H4 (cell line): ENCODE results near the gene UBE2H. TPM values are rescaled to one million over a fixed set of nuclear protein-coding genes. Genes with fewer than 3 reads are reported as not detected.
A peak's percentile ranks its signal among the peaks of the same experiment; 100 is the strongest.

Source experiments
- DNase-seq: peaks from one replicate; pipeline ENCODE4 v3.0.0-alpha.2; 2015; ENCODE audit warnings: low spot score
- total RNA-seq: library from RNA; depleted of rRNA; stranded (reverse); fragments of >200 nt; shearing (Covaris generic); gene quantifications from 2 replicates; pipeline ENCODE4 v1.2.3, GENCODE V29; 2014

Gene UBE2H
- total RNA-seq, 1 experiment from 2014 or later: 32.5 TPM

DNA sequence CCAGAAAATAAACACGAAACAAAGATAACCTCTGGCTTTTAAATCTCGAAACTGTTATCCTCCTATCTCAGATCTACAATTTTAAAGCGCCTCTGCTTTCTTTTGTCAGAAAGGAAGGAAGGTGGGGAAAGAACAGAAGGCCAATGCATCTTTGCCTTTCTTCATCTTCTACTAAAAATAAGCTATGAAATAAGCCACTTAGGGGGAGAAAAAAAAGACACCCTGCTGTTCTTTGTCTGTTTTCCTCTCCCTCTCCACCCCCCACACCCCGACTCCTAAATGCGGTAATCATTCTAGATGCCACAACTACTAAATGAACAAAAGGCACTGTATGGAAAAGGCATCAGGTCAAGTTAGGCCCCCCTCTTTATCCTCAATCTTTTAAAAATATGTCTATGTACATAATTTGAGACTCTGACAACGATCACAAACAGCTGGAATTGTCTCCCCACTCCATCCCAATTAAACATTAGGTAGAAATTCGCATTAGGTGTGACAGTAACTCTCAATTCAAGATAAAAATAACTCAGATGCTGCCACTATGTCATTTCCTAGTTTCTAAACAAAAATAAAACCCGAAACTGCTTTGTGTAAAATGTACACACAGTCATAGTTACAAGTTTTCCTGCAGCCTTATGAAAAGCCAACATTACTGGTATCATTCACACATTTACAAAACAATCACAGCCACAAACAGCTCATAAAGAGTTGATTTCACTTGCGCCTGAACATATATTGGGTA is 2.4 kb downstream of the UBE2H start:
- no peak for DNase-seq

DNA sequence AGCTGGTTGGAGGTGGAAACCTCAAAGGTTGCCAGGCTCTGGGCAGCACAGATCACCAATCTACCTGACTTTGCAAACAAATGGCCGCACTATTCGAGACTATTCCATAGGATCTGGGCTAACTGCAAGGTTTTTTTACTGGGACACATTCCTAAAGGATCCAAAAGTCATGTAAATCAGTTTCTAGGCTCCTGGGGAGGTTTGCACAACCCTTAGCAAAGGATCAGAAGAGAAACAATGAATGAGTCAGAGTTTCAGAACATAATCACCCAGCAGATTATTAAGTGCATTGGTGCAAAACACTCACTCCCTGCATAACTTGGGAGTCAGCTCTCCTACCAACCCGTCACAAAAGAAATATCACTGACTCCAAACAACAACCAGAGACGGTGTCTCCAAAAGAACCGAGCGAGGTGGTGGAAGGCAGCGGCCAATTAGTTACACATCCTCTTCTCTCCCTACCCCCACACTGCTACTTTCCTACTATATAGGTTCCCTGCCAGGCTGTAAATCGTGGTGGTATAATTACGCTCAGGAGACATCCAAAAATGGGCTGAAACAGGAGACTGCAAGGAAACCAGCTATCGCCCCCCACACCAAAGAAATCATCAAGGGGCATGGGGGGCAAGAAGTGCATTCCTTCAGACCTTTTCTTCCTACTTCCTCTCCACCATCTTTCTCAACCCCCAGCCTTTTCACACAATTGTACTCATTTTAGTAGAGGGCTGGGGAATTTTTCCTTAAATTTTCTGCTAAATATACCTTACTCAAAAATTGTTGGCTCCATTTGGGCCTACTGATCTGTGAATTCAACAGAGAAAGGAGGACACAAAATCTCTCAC is 3.2 kb downstream of the UBE2H start:
- DNase-seq: peak; percentile 77

DNA sequence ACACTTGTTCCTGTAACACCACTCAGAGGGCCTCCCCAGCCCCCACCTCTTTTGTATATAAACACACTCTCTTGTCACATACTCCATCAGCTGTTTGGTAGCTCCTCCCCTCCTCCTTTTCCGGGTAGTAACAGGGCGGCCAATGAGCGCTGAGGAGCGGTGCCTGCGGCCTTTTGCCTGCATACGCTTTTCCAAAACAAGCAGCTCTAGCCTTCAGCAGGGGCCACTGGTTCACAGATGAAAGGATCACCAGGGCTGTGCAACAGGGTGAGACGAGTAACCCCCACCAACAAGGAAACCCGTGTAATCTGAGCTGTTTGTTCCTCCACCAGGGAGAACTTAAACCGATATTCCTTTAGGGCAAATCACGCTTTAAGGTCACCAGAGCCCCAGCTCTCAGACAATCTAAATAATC is 3.9 kb downstream of the UBE2H start:
- peak; percentile 98 for DNase-seq

DNA sequence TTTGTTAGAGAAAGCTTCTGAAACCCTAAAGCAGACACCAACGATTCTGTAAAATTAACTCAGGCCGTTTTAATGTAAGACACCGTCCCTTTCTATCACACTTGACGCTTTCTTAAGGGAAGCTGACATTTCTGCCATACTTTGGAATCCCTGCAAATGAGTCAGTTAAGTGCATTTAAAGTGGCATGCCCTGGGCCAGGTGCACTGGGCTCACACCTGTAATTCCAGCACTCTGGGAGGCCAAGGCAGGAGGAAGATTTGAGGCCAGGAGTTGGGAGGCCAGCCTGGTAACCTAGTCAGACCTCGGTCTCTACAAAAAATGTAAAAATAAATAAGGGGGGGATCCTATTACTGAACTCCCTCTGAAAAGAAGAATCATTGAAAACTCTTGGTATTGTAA is 4.4 kb downstream of the UBE2H start:
- DNase-seq: no peak

DNA sequence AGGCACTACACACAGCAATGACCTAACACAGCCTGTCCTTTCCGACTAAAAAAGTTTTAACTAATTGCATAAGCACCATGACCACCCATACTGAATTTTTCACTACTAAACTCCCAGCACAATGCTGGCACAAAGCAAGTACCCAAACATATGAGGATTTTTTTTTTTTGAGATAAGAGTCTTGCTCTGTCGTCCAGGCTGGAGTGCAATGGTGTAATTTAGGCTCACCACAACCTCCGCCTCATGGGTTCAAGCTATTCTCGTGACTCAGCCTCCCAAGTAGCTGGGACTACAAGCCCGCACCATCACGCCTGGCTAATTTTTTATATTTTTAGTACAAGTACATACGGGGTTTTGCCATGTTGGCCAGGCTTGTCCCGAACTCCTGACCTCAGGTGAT is 5.1 kb downstream of the UBE2H start:
- no peak for DNase-seq

DNA sequence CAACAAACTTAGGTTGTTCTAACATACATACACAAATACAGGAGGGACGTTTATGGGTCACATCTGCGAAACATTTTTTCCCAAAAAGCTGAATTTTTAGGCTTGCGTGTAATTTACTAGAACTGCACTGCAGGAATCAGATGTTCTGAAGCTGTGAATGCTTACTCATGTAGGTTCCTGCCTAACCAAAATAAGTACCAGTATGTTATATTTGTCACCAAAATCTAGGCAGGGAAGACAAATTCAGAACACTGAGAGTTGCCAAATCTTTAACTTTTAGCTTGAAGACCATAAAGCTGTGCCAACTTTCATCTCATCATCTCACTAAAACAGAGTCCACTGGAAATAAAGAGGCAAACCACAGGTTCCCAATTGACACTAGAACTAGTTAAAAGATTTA is 5.7 kb downstream of the UBE2H start:
- DNase-seq: no peak

DNA sequence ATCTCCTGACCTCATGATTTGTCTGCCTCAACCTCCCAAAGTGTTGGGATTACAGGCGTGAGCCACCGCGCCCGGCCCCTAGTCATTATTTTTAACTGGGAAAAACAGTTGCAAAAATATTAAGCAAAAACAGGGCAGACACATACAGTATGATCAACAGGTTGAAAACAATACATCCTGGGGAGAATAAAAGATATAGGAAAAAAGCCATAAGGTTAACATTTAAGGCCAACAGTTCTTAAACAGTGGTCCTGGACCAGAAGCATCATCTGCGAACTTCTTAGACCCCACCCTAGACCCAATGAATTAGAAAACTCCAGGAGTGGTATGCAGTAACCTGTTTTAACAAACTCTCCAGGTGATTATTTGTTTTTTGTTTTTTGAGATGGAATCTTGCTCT is 6.5 kb downstream of the UBE2H start:
- DNase-seq: no peak

DNA sequence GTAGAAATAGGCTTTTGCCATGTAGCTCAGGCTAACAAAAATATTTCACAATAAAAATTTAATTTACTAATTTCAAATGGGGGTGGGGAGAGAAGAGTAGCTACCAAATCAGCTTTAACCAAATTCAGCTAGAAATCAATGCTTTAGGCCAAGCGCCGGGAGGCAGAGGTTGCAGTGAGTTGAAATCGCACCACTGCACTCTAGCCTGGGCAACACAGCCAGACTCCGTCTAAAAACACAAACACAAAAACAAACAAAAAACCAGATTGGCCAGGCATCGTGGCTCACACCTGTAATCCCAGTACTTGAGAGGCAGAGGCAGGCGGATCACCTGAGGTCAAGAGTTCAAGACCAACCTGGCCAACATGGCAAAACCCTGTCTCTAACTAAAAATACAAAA is 9.4 kb downstream of the UBE2H start:
- DNase-seq: no peak

DNA sequence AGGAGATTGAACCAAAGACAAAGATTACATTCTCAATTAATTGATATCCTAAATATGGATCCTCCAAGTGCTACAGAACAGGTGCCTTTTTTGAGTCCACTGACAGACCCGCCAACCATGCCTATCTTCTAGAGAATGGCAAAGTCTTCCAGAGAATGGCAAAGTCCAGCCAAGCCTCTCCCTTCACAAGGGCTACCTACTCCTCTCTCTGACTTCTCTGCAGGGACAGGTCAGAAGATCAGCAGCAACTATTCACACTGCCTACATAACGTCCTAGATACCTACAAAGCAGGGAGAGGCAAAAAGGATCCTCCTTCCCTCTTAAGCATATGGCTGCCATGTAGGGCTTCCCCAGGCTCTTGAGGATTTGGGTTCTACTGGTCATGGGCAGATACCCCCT is 12.4 kb downstream of the UBE2H start:
- no peak for DNase-seq

DNA sequence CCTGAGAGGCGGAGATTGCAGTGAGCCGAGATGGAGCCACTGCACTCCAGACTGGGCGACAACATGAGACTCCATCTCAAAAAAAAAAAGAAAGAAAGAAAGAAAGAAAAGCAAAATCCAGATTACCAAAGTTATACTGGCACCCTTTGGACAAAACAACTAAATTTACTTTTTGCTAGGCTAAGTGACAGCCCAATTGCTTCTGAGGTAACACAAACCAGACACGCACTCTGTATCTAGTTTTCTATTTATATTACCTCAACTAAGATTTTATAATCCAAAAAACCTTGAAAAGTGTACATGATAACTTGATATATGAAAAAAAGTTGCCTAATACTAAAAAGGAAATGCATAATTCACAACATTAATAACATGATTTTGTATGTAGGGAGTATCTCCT is 12.9 kb downstream of the UBE2H start:
- no peak for DNase-seq

DNA sequence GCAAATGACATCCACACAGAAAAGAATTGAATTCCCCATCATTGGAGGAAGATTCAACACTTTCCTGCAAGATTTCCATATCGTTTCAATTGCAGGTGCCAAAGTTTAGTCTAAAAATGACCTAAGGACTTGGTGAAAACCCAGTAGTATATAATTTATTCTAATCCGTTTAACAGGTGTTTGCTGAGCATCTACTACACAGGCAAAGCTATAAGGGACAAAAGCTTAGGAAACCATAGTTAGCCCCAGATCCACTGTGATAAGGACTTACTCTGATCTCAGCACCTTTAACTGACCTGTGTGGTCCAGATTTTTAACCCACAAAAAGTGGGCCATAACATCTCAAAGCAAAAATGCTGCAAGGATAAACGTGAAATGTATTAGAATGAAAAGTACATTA is 19.1 kb downstream of the UBE2H start:
- DNase-seq: no peak

DNA sequence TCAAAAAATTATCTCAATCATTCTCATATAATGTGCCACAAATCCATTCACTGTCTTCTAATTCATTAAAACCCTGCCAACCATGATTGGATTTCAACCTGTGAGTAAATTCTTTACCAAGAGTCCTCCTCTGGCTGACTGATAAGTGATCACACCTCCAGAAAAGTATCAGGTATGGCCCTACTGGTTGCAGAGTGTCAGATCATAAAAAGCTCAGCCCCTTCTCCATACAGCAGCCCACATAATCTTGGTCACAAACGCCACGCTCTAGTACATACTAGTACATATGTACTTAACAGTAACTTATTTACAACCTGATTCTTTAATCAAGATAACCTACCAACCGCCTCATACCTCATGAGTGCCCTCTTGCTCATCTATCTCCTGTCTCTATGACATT is 26.1 kb downstream of the UBE2H start:
- DNase-seq: no peak

DNA sequence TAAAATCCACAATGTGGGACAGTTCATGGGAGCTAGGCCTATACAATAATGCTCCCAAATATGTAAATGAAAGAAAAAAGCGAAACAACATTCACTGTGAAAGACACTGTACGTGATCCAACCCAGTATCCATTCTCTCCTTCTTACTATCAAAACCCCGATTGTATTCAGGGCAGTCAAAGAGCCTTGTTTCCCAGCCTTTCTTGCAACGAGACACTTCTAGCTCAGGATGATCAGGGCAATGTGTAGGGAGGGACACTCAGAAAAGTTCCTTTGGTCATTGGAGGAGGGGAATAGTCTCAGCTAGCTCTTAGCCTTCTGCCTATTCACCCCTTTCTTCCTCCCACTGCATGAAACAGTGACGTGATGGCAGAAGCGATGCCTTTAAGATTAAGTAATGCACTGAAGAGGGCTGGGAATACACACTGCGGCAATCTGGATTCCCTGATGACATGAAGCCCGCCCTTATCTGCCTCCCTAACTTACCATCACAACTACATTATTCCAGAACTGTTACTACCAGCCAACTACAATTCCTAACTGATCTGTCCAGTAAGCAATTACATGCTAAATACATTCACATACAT is 27.3 kb downstream of the UBE2H start:
- no peak for DNase-seq

DNA sequence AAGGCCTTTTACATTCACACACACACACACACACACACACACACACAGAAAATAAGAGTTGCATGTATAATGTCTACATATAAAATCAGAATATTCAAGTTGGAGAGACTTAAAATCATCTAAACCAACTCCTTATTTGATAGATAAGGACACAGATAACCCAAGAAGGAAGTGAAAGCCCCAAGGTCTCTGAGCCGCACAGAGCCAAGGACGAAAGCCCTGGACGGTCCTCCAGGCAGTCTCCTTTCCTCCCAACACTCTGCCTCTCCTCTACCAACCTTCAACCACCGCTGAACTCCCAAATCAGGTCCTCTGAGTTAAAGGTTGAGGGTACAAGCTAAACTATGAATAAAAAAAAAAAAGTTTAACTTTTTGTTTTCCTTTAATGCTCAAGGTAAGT is 28.2 kb downstream of the UBE2H start:
- no peak for DNase-seq

DNA sequence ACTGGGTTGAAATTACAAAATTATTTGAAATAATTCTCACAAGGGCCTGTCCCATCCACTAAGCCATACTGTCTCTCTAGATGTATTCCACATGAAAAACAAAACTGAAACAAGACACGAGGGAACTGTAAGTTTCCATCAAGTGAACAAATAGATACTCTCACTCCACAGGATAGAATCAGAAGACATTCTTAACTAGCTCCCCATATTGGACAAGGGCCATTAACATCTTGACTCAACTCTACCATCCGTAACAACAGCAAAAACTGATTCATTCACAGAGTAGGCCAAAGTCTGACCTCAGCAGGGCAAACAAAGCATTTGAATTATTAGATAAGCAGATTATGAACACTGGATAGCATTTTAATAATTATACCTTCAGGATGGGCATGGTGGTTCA is 29.1 kb downstream of the UBE2H start:
- no peak for DNase-seq

DNA sequence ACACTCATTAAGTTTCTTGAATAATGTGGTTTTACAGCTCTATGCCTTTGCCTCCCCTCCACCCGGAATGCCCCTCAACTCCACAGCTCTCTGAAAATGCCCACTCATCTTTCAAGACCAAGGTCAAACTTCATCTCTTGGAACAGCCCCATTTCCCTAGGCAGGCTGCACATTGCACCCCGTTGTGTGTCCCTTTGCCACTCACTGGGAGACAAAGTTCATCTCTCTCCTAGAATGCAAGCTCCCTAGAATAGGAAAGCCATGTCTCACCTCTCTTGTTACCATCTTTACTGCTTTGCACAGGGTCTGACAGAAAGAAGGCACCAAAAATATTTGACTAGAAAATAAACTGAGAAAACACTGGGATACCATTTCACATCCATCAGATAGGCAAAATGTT is 33.3 kb downstream of the UBE2H start:
- DNase-seq: no peak

DNA sequence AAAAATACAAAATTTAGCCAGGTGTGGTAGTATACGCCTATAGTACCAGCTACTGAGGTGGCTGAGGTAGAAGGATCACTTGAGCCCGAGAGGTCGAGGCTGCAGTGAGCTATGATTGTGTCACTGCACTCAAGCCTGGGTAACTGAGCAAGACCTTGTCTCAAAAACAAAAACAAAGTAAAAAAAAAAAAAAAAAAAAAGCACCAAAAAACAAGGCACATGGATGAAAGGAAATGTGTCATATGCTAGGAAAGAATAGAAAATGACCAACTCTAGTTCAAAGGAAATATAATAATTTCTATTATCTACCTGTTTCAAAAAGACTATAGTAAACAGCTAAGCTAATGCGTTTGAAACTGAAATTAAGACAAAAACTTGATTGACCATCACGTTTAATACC is 33.8 kb downstream of the UBE2H start:
- no peak for DNase-seq

DNA sequence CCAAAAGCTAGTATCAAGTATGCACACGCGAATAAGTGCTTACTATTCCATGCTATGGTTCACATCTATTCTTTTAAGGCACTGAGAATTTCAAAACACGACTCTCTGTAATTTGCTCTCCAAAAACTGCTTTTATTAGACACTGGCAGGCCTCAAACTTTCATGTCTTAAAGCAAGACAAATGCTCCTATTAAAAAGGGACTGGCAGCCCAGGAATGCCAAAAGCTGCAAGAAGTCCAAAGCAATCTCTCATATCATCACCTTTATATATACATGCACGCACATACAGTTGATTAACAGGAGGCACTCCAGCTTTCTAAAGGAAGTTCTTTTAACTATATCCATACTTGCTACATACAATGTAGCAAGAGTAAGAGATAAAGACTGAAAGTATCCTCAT is 34.8 kb downstream of the UBE2H start:
- DNase-seq: no peak

DNA sequence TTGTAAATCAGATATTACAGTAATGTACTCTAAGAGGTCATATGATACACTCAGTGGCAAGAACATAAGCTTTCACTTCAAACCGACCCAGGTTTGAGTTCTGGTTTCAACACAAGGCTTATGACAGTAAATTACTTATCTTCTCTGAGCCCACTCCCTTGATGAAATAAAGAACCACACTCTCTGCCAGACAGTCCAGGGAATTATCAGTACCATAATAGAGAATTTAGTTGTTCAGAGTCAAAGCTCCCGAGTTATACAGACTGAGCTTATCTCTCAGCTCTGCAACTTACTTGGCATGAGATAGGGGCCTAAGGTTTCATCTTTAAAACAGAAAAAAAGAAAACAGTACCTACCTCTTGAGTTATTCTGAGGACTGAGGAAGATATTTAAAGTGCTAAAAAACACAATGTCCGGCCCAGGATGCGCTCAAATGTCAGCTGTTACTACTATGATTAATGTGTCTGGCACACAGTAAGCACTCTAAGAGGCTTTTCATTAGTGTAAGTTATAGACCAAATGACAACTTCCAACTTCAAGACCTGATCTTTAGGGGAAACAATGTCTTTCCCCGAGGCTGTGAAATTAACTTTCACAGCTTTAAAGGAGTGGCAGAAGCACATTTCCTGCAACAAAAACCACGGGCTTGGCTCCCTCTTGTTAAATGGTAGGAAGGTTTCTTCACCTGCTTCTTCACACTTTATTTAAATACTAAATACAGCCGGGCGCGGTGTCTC is 38.1 kb downstream of the UBE2H start:
- DNase-seq: no peak

DNA sequence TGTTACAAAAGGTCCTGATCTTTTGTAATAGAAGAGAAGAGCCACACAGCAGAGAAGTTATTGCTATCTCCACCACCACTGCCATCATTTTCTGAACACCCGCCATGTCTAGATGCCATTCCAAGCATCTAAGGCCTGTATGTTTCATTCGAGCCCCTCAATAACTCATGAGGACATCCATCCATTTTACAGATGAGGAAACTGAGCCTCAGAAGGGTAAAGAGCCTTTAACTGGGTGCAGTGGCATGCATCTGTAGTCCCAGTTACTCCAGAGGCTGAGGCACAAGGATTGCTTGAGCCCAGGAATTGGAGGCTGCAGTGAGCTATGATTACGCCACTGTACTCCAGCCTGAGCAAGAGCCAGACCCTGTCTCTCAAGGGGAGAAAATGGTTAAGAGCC is 39.3 kb downstream of the UBE2H start:
- DNase-seq: no peak

DNA sequence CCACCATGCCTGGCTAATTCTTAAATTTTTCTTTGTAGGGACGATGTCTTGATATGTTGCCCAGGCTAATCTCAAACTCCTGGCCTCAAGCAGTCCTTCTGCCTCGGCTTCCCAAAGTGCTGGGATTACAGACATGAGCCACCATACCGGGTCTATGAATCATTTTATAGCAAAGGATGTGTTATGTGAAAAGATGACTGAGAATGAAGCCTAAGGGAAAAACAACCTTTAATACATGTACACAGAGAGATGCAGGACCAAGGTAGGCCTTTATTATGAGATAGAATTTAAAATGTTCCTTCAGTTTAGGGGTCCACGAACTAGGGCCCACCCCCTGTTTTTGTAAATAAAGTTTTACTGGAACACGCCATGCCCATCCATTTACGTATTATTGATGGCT is 41.0 kb downstream of the UBE2H start:
- DNase-seq: no peak

DNA sequence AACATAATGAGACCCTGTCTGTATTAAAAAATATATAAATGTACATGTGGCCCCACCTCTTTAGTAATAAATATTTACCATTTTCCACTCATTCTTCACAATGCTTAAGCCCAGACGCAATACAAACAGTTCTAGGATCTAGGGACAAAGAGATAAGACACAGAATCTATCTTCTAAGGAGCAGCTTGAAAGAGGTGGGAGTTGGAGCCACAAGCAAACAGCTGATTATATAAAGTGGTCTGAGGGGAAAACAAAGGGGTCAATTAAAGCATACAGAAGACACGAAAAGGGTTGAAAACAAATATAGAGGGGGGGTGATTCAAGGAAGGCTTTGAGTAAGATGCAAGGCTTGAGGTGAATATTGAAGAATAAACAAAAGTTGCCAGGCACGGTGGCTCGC is 43.1 kb downstream of the UBE2H start:
- no peak for DNase-seq
